ENCODE data around the gene COG7.

The COG7 gene

GRCh38 chr16:23355106-23355670 lies 97.8 kb downstream of the COG7 start:
- H3K9me3 Mint-ChIP-seq (ENCODE audit: low read depth), result no peaks in the 10 kb centered on the region

DNA sequence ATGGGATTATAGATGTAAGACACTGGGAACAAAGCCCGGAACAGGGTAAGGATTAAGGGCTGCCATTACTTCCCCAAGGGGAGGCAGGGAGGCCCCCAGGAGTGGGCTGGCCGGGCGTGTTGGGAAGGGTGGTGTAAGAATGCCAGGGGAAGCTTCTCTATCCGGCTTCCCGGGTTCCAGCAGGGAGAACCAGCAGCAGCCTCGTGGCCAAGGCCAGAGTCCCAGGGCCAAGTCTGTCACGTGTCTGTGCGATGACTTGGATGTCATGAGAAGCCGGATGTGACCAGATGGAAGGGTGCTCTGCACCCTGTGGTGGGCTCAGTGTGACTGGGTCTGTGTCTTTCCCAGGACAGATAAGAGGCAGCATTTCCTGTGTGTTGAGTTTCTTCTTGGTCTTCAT lies 98.7 kb downstream of the COG7 start:
- Mint-ChIP-seq H3K4me1 (ENCODE audit: low read depth) (no peaks in the 10 kb centered on the region), H3K9me3 (ENCODE audit: low read depth) (no peaks in the 10 kb centered on the region), H3K36me3 (no peaks in the 10 kb centered on the region), H3K4me3 (no peak overlapping the region), H3K27ac (no peak overlapping the region), H3K27me3 (peaks cover 1% of the 10 kb centered on the region)

More at GRCh38 chr16:23355106-23355670, 97.8 kb downstream of the COG7 start:
- Mint-ChIP-seq H3K27ac (no peak overlapping the region), H3K4me1 (ENCODE audit: low read depth) (no peaks in the 10 kb centered on the region), H3K27me3 (peaks cover 2% of the 10 kb centered on the region), H3K36me3 (no peaks in the 10 kb centered on the region), H3K4me3 (no peak overlapping the region)

GRCh38 chr16:23353440-23353839 lies 99.5 kb downstream of the COG7 start:
- no peaks in the 10 kb centered on the region for H3K9me3 Mint-ChIP-seq (ENCODE audit: low read depth)
- no peak overlapping the region for H3K27ac Mint-ChIP-seq
- peaks cover 1% of the 10 kb centered on the region for H3K27me3 Mint-ChIP-seq
- no peaks in the 10 kb centered on the region for H3K36me3 Mint-ChIP-seq
- no peak overlapping the region for H3K4me3 Mint-ChIP-seq
- no peaks in the 10 kb centered on the region for H3K4me1 Mint-ChIP-seq (ENCODE audit: low read depth)

DNA sequence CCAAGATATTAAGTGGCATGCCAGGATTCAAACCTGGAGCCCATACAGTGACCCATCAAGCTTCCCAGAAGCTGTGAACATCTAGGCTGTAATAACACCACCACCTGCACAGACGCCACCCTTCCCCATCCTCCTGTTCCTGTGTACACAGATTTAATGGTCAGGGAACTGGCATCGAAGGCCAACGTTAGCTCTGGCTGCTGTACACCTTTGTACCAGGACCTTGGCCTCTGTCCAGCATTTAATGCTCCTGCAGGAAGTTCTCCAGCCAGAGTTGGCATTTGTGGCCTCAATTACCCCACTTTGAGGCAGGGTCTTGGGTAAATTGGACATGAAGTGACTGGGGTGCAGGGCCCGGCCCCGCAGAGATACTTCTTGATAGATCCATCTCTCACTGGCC lies 101.6 kb downstream of the COG7 start:
- H3K36me3 Mint-ChIP-seq, result no peaks in the 10 kb centered on the region
- H3K27me3 Mint-ChIP-seq, result peaks cover 2% of the 10 kb centered on the region
- no peak overlapping the region for H3K27ac Mint-ChIP-seq
- H3K4me3 Mint-ChIP-seq, result no peak overlapping the region
- H3K4me1 Mint-ChIP-seq (ENCODE audit: low read depth), result no peaks in the 10 kb centered on the region
- H3K9me3 Mint-ChIP-seq (ENCODE audit: low read depth), result no peaks in the 10 kb centered on the region

- Mint-ChIP-seq H3K27me3 (peaks cover 4% of the 10 kb centered on the region), H3K27ac (no peak overlapping the region), H3K4me1 (ENCODE audit: low read depth) (no peaks in the 10 kb centered on the region), H3K9me3 (ENCODE audit: low read depth) (no peaks in the 10 kb centered on the region), H3K36me3 (no peaks in the 10 kb centered on the region), H3K4me3 (no peak overlapping the region)
Measured at GRCh38 chr16:23348579-23349469, 104.2 kb downstream of the COG7 start.

DNA sequence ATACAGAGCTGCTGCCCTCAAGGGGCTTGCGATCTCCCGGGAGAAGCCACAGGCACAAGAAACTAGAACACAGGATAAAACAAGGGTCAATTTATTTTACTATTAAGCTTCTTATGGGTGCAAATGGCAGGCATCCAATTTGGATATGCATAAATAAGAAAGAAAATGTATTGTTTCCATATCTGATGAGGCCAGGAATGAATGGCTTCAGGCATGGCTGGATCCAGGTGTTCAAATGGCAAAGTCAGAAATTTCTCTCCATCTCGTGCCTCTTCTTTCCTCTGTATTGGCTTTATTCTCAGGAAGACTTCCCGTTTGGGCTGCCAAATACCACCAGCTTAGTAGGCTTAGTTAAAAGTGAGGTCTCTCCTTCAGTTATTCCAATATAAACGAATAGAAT lies 107.8 kb downstream of the COG7 start:
- H3K36me3 Mint-ChIP-seq, result no peaks in the 10 kb centered on the region
- no peaks in the 10 kb centered on the region for H3K9me3 Mint-ChIP-seq (ENCODE audit: low read depth)
- H3K27me3 Mint-ChIP-seq, result peaks cover 4% of the 10 kb centered on the region
- H3K27ac Mint-ChIP-seq, result no peak overlapping the region
- H3K4me3 Mint-ChIP-seq, result no peak overlapping the region
- no peaks in the 10 kb centered on the region for H3K4me1 Mint-ChIP-seq (ENCODE audit: low read depth)

GRCh38 chr16:23343643-23344612 lies 109.1 kb downstream of the COG7 start:
- no peaks in the 10 kb centered on the region for H3K36me3 Mint-ChIP-seq
- H3K4me3 Mint-ChIP-seq, result no peak overlapping the region
- no peaks in the 10 kb centered on the region for H3K4me1 Mint-ChIP-seq (ENCODE audit: low read depth)
- H3K27ac Mint-ChIP-seq, result no peak overlapping the region
- no peaks in the 10 kb centered on the region for H3K9me3 Mint-ChIP-seq (ENCODE audit: low read depth)
- H3K27me3 Mint-ChIP-seq, result peaks cover 3% of the 10 kb centered on the region

DNA sequence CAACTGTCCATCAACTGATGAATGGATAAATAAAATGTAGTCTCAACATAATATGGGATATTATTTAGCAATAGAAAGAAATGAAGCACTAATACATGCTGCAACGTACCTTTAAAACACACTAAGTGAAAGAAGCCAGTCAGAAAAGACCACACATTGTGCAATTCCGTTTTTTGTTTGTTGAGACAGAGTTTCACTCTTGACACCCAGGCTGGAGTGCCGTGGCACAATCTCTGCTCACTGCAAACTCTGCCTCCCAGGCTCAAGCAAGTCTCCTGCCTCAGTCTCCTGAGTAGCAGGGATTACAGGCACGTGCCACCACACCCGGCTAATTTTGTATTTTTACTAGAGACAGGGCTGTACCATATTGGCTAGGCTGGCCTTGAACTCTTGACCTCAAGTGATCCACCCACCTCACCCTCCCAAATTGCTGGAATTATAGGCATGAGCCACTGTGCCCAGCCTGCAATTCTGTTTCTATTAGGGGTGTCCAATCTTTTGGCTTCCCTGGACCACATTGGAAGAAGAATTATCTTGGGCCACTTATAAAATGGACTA lies 110.8 kb downstream of the COG7 start:
- Mint-ChIP-seq H3K4me1 (ENCODE audit: low read depth) (no peaks in the 10 kb centered on the region), H3K9me3 (ENCODE audit: low read depth) (no peaks in the 10 kb centered on the region), H3K27ac (no peak overlapping the region), H3K4me3 (no peak overlapping the region), H3K36me3 (no peaks in the 10 kb centered on the region), H3K27me3 (peaks cover 1% of the 10 kb centered on the region)

GRCh38 chr16:23339787-23340186 lies 113.2 kb downstream of the COG7 start:
- Mint-ChIP-seq H3K4me1 (ENCODE audit: low read depth) (no peaks in the 10 kb centered on the region), H3K27me3 (peaks cover 1% of the 10 kb centered on the region), H3K36me3 (no peaks in the 10 kb centered on the region), H3K27ac (no peak overlapping the region), H3K9me3 (ENCODE audit: low read depth) (no peaks in the 10 kb centered on the region), H3K4me3 (no peak overlapping the region)

All from activated naive CD8-positive, alpha-beta T cell (primary cell).